Activated CD4-positive, alpha-beta T cell treated with anti-CD3 and anti-CD28 coated beads, Interleukin-2, Interleukin-4, amounts not matched to agents 100 ng/mL and 50 ng/mL, durations not matched to agents 16 hours and 8 hours (primary cell): Measurements from ENCODE around the gene PC.

Experiments
- DNase-seq: peaks from one replicate; pipeline ENCODE4 v3.0.0-alpha.2; 2020; ENCODE audit warnings: low spot score

The PC gene

DNA sequence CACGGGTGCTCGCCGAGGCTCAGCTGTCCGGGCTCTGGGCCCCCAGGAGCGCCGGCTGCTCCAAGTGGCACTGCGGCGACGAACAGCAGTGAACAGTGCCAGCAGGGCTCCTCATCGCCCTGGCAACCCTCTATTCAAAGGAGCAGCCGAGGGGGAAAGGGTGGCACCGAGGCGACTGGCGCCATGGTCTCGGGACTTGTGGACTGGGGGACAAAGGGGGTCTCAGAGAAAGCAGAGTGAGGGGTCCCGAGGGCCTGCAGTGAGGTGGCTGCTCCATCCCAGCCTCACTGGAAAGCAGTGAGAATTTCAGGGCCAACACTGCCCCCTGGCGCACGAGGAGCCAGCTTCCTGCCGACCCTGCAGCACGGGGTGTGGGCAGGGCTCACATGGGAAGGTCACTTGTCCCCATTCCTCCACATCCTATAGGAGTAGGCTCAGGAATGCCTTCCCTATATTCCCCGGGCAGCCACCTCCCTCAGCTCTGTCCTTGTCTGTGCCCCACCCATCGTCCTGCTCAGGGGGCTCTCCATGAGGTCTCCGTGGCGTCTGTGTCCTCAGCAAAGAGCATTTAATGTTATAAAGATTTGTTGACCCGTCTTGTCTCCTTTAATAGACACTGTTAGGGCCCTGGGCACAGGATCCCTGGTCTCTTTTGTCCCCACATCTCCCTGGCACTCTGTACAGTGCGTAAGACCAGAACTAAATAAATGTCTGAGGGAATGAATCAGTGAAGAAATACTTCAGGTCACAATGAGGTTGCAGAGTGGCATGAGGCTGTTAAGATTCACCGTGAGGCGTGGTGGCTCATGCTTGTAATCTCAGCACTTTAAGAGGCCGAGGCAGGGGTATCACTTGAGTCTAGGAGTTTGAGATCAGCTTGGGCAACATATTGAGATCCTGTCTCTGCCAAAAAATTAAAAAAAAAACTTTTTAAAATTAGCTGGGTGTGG lies 74.9 kb downstream of the PC start:
- peak; percentile 51 for DNase-seq

DNA sequence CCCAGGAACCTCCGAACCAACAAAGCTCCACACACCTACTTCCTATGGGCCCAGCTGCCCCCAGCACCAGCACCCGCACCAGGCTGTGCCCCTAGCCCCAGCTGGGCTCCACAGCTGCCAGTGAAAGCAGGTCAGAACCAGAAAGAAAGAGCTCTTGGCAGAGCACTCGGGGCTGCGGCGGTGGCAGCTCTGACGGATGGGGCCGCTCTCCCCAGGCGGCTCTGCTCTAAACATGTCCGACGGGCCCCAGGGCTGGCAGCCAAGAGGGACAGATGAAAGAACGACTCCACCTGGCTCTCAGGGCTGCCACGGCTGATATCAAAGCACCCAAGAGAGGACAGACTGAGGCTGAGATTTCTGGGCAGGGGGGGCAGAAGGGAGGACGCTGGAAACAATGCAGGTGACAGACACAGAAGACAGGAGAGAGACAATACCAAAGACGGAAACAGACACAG lies 75.6 kb downstream of the PC start:
- DNase-seq: no peak

DNA sequence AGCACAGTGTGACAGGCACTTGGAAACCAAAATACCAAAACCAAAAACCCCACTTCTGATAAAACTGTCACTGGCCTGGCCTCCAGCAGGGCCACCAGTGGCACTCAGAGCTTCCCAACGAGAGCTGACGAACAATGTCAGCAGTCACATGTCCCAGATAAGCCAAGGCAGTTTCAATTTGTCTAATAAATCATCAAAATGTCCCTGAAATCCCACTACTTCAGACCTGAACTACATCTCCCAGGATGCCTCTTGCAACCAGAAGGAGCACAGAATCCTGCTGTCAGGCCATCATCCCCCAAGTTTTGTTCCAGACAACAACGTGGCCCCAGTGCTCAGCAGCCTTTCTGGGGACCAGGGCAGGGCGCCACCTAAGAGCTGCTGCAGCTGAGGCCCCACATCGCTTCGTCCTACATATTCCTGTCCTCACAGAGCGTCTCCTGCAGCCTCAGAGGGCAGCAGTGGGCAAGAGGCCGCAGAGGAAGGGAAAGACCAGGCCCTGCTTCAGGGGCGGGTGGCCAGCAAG lies 76.2 kb downstream of the PC start:
- DNase-seq: no peak

DNA sequence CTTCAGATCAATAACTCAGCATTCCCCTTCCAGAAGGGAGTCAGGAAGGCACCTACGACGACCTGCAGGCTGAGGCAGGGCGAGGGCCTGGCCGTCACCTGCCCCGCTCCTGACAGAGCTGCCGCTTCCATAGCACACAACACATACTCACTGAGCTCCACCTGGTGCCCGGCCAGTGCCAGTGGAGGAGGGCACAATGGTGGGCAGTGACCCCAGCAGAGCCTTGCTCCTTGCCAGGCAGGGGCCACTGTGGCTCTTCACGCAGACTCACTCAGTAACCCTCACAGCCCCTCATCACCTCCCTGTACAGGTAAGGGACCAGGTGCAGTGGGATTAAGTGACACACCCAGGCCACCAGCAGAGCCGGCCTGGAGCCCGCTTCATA lies 76.7 kb downstream of the PC start:
- no peak for DNase-seq

DNA sequence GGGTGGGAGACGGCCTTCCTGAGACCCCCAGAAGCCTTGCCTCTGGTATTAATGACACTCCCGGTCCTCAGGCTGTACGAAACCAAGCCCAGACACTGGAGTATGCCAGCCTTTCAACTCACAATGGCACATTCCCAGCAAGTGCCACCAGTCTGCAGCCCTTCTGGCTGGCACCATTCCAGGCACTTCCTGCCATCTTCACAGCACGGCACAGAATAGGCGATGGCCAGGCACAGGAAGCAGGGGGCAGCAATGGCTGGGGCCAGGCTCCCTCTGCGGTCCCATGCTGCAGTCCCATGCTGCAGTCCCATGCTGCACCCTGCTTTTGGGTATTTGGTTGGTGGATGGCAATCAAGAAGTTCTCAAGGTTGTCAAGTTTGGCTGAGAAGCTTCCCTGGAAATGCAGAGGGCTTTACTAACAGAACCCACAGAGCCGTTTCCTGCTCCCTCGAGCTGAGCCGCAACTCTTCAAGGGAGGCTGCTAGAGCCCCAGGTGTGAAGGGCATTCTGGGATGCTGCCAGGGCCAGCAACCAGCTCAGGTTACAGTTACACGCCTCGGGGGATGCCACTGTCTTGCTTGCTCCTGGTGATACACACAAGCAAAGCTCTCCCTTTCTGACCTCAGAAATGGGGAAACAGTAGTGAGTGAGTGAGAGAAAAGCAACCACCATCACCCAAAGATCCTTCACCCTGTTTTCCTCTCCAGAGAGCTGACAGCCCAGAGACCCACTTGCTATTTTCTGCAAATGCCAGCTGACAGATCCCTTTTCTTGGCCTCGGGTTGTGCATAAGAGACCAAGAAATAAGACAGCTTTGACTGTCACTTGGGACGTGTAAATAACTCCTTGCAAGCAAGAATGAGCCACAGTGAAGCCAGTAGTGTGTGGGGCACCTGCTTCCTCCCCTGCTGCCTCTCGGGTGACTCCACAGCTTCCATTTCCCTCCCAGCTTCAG lies 77.4 kb downstream of the PC start:
- DNase-seq: no peak

DNA sequence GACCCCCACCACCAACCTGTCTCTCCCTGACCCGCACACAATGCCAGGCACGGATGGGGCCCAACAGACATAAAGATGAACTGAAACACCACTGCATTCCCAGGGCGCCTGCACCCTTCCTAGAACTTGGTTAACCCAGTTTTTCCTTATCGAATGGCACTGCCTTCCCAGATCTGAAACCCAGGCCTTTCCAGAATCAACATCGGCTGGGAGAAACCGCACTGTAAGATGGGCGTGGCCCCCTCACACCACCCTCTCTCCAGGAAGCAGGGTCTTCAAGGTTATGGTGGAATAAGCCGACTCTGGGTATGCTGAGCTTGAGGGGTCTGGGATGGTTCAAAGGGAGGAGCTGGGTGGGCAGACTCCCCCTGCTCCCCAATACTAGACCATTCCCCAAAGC lies 78.2 kb downstream of the PC start:
- no peak for DNase-seq

DNA sequence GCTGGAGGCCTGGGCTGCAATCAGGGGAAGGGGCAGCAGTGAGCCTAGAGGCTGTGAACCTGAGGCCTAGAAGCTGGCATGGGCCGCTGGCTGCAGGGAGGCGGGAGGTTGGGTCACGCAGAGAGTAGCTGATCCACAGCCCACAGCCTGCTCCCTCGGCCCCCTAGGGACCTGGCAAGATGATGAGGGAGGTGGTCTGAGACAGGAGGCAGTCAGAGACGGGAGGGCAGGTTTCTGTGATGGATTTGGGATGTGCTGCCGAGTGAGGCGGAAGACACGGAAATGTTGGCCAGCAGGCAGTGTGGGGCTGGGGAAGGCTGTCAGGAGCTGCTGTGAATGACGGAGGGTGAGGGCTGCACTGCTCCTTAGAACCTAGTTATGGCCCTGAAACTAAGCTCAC lies 78.6 kb downstream of the PC start:
- no peak for DNase-seq

DNA sequence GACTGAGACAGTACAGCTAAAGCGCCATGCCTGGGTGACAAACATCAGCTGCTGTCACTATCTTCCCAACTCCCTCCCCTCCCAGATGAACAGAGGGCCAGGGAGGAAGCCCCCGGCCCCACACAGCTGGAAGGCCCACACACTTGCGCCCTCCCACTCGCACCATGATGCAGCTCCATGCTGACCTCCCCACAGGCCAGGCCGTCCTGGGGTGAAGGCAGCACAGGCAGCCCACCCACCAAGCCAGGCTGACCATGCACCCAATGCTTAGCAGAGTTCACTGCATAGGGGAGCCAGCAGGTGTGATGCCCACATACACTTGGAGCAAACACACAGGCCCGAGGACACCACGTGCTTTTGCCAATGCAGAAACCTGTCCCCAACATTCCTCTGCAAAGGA lies 79.2 kb downstream of the PC start:
- no peak for DNase-seq

DNA sequence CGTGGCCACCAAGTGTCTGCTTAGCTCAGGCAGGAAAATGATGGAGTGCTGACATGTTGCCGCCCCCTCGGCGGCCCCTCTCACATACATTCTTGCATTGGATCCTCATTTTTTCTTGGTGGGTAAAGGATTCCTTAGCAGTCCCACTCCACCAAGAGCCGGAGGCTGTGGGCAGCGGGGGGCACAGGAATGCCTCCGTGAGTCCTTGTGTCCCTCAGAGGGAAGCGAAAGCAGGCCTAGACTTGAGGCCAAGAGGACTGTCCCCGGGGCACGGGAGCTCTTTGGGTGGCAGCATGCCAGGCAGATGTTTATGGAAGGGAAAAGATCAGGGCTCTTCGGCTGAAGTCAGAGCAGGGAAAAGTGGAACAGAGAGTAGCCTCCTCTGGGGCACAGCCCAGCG lies 79.7 kb downstream of the PC start:
- no peak for DNase-seq

DNA sequence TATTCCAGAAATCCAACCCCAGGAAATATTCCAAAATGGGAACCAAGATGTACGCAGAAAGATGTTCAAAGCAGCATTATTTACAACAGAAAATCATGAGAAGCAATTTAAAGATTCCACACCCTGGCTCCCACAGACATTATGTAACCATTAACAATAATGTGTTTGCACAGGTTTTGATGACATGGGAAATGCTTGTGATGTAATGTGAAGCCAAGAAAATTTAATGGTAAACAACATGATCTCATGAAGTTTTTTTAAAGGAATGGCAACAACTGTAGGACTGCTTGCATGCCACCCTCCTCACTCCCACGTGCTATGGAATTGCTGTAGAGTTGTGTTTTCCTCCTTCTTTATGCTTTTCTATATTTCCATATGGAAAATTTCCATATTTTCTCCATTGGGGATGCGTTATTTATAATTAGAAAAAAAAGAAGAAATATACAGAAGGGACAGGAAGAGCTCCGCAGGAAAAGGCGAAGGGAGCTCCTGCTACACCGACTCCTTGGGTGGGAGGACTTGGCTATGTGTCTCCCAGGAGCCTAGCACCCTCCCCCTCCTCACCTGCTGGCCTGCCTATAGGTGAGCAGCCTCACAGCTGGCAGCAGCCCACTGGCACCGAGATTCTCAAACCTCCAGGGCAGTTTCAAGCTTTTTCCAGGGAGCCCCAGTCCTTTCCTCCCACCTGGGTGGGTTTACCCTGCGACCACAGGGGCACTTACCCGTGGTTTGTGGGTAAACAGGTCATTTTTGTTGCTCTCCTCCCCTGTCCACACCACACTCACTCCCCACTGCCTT lies 80.4 kb downstream of the PC start:
- DNase-seq: no peak

DNA sequence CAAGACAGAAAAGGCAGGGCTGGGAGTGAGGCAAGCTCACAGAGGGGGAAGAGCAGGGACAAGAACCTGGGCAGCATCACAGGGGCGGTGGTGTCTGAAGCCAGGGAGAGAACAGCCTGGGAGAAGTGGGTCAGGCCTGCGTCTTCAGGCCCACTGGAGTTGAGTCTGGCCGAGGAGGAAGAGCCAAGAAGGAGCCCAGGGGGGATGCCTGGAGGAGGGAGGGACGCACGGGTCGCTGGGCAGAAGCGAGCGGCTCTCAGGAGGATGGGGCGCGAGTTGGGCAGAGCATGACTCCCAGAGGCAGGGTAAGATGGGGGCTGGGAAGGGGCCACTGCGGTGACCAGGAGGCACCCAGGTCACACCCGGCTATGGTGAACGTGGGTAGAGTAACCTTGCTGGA lies 82.8 kb downstream of the PC start:
- no peak for DNase-seq

DNA sequence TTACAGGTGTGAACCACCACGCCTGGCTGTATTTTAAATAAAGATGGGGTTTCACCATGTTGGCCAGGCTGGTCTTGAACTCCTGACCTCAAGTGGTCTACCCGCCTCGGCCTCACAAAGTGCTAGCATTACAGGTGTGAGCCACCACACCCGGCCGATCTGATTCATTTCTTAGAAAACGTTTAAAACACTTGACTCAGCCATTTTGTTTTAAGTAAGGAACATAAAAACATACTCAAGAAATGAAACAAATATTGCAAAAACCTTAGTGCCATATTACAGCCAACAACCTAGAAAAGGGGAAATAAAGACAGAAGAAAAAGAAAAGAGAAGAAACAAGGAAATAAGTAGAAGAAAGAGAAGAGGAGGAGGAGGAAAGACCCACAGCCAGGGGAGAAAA lies 84.0 kb downstream of the PC start:
- no peak for DNase-seq

DNA sequence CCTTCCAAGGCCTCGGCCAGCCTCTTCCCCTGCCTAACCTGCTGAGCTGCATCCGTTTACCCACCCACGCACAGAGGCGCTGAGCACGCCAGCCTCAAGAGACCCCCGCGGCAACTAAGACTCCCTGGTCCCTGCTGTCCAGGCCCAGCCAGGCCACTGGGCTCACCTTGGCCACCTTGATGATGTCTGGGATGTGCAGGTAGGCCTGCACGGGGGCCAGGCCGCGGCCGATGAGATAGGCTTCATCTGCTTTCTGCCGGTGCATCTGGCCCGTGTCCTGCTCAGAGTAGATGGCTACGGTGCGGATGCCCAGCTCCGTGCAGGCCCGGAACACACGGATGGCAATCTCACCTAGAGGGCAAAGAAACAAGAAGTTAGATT lies 86.7 kb downstream of the PC start:
- DNase-seq: no peak

DNA sequence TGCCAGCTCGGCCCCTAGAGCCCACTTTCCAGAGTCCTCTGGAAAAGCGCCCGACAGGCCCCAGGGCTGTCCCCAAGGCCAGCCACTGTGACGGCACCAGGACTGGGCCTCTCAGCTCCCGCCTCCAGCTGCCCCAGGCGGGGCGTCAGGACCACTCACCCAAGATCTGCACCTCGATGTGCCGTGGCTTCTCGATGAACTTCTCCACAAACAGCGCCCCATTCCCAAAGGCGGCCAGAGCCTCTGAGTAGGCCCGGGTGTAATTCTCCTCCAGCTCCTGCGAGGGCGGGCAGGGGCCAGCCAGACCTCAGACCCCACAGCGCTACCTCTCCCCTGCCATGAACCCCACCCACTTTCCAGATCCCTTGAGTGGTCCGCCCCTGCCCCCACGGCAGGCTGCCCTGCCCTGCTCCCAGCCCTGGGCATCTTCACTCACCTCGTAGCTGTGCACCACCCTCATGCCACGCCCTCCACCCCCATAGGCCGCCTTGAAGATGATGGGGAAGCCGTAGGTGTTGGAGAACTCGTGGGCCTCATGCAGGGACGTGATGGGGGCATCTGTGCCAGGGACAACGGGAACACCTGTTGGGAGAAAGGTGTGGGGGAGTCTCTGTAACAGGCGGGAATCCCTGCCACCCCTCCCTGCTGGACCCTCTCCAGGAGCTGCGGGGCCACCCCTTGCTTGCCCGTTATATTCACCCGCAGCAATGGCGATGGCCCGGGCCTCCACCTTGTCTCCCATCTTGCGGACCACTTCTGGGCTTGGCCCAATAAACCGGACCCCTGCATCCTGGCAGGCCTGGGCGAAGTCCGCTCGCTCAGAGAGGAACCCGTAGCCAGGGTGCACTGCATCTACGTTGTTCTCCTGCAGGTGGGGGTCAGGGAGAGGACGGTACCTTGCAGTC lies 87.3 kb downstream of the PC start:
- DNase-seq: no peak

DNA sequence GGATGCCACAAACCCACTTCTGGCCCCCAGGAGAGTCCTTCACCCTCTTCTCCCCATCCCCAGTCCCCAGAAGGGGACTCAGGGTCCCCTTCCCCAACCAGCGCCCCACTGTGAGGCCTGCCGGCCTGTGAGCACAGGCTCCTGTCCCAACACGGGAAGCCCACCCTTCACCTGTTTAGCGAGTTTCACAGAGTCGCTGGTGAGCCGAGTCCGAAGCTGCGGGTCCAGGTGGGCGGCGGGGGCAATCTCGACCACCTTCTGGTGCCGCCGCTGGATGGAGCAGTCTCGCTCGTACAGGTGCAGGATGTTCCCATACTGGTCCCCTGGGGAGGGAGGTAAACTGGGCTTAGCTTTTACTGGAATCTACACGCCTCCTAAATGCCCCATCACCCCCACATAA lies 88.1 kb downstream of the PC start:
- no peak for DNase-seq

DNA sequence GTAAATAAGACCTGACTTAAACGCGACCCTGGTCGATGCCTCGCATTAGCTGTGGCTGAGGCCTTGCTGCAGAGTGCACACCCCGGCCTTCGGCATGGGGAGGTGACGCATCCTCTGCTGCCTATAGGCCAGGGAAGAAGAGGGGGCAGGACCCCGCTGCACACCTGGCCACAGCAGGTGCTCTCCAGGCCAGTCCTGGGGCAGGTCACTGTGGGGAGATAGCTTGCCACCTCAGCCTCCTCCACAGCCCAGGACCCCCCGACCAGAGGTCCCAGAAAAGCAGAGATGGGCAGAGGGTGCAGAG lies 88.7 kb downstream of the PC start:
- DNase-seq: no peak

DNA sequence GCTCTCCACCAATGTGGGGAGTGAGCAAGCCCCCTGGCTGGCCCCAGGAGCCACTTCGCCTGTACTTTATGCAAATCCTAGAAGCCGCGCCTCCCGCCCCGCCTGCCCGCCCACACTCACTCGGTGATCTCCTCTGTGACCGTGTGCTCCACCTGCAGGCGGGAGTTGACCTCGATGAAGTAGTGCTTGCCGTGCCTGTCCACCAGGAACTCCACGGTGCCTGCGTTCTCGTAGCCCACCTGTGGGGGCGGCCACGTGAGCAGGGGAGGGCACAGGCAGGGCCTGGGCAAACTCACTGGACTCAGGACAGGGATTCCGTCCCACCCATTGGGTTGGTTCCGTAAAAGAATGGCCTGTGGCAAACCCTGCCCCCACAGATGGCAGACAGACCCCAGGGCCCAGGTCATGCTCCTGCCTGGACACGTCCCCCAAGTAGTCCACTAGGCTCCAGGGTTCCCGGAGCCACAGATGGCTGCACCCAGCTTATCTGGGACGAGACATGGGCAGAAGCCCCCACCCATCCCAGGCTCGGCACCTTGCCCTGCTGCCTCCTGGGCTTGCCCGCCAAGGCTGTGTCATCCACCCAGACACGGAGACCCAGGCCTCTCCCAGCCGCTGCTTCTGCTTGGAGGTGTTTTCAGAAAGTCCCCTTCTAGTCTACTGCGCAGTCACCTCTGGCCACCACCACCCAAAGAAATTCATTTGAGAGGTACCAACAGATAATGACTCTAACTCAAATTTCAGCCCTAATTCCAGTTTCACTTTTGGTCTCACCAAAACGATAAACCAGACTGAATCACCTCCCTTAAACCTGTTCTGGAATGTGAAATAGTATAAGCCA lies 89.2 kb downstream of the PC start:
- DNase-seq: peak; percentile 79

DNA sequence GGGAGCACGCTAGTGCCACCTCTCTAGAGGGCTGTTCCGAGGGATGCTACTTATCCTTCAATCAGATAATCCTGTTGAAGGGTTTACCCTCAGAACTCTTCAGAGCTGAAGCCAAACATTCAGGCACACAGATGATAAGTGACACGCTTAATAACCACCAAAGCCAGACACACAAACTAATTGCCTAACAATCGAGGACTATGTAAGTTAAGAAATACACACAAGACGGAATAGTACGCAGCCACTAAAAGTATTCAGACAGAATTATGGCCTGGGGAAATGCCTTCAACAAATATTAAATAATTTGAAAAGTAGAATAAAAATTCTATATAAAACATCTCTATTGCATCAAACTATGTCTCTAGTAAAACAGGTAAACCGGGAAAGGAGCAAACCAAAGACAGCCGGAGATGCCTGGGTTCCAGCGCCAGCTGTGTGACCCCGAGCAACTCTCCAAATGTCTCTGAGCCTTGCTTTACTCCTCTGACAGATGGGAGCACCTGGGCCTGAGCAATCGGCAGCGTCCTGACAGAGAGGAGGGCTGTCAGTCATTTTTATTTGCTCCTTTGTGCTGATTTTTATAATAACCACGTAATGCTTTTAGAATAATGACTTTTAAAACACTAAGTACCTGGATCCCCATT lies 90.0 kb downstream of the PC start:
- no peak for DNase-seq

DNA sequence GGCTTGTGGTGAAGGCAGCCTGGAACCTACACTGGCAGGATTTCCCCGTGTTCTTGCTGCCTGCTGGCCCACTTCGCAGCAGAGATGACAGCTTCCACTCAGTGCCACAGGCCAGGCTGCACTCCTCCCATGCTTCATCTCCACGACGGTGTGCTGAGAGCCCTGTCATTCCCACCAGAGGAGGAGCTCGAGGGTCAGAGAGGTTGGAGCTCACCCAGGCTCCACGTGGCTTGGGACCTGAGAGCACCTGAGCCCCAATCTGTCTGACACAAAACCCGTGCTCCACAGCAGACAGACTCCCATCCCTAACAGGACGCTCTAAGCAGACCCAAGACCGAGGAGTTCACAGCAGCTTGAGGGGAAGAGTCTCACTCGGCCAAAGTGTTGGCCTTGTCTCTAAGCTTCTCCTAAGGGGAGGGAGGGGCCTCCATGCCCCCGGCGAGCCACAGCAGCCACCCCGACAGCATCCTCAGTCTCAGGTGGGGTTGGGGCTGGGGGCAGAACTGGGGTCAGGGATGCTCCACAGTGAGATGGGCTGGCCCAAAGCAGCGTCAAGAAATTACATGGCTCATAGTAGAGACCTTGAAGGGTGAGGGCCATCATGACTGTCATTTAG lies 90.7 kb downstream of the PC start:
- no peak for DNase-seq
